ENCODE data around the gene ABCE1. TPM values are rescaled to one million over a fixed set of nuclear protein-coding genes. Genes with fewer than 3 reads are reported as not detected.

Gene ABCE1
- total RNA-seq, 1 experiment from 2014 or later: 153 TPM

- Histone ChIP-seq H2AFZ (ENCODE audit: low read length) (no peak overlapping the region), H3K9me2 (replicated peaks; ENCODE audit: low read length) (no peaks in the 10 kb centered on the region), H3K27ac (ENCODE audit: low read length) (no peak overlapping the region), H3K4me2 (ENCODE audit: low read length) (no peak overlapping the region), H3K4me1 (ENCODE audit: insufficient read depth, low read length) (no peaks in the 10 kb centered on the region), H4K20me1 (ENCODE audit: low read length) (0 out of 2 replicates have a peak, but pooled peaks cover 3% of the 10 kb centered on the region), H3K36me3 (ENCODE audit: low read depth, low read length) (peaks cover 50% of the 10 kb centered on the region), H3K27me3 (ENCODE audit: low read length) (no peaks in the 10 kb centered on the region), H3F3A (ENCODE audit: low read length, unreplicated experiment) (no peaks in the 10 kb centered on the region), H3K9me3 (ENCODE audit: low read length) (no peaks in the 10 kb centered on the region), H3K79me2 (ENCODE audit: low read length) (0 out of 2 replicates have a peak, but pooled peaks cover 5% of the 10 kb centered on the region), H3K4me3 (ENCODE audit: low read length) (no peak overlapping the region), H3K9ac (ENCODE audit: low read length) (no peak overlapping the region)
- TF ChIP-seq EZH2phosphoT487 (IDR thresholded peaks at IDR 0.05; ENCODE audit: borderline replicate concordance, low read length) (no peak), CTCF (conservative IDR thresholded peaks at IDR 0.05; ENCODE audit: low read depth, low read length) (no peak), EZH2 (IDR thresholded peaks at IDR 0.05; ENCODE audit: low read length, unreplicated experiment) (no peak)
- no TSS peak for BruUV-seq (replicated peaks)
- intact Hi-C loops (cut with micrococcal nuclease): loop anchor here (10.0 kb wide), 2 partner anchors 399 to 459 kb away; partner anchors contain the start of gene MMAA
- ChIA-PET CTCF (no interaction called here), POLR2A (ENCODE audit: unreplicated experiment) (no interaction called here)
- ATAC-seq: no peak
- DNase-seq: no peak
Observed at GRCh38 chr4:145155268-145155870, 57.3 kb downstream of the ABCE1 start.

GRCh38 chr4:145156986-145157385 is 58.9 kb downstream of the ABCE1 start:
- intact Hi-C loops (cut with micrococcal nuclease): loop anchor here (10.0 kb wide), 2 partner anchors 398 to 458 kb away; partner anchors contain the start of gene MMAA
- TF ChIP-seq CTCF (conservative IDR thresholded peaks at IDR 0.05; ENCODE audit: low read depth, low read length) (no peak), EZH2phosphoT487 (IDR thresholded peaks at IDR 0.05; ENCODE audit: borderline replicate concordance, low read length) (no peak), EZH2 (IDR thresholded peaks at IDR 0.05; ENCODE audit: low read length, unreplicated experiment) (no peak)
- no peaks in the 10 kb centered on the region for H3K27me3 ChIP-seq (ENCODE audit: low read length)
- no peak overlapping the region for H3K27ac ChIP-seq (ENCODE audit: low read length)
- ChIA-PET POLR2A (ENCODE audit: unreplicated experiment) (no interaction called here), CTCF (no interaction called here)
- no peaks in the 10 kb centered on the region for H3F3A ChIP-seq (ENCODE audit: low read length, unreplicated experiment)
- H2AFZ ChIP-seq (ENCODE audit: low read length): no peak overlapping the region
- no peak for DNase-seq
- H3K4me3 ChIP-seq (ENCODE audit: low read length): no peak overlapping the region
- 0 out of 2 replicates have a peak, but pooled peaks cover 5% of the 10 kb centered on the region for H3K79me2 ChIP-seq (ENCODE audit: low read length)
- no peaks in the 10 kb centered on the region for H3K9me2 ChIP-seq (replicated peaks; ENCODE audit: low read length)
- no peak for ATAC-seq
- H3K4me2 ChIP-seq (ENCODE audit: low read length): no peak overlapping the region
- H4K20me1 ChIP-seq (ENCODE audit: low read length): 0 out of 2 replicates have a peak, but pooled peaks cover 3% of the 10 kb centered on the region
- H3K9ac ChIP-seq (ENCODE audit: low read length): no peak overlapping the region
- no TSS peak for BruUV-seq (replicated peaks)
- no peaks in the 10 kb centered on the region for H3K4me1 ChIP-seq (ENCODE audit: insufficient read depth, low read length)
- no peaks in the 10 kb centered on the region for H3K9me3 ChIP-seq (ENCODE audit: low read length)
- H3K36me3 ChIP-seq (ENCODE audit: low read depth, low read length): peaks cover 42% of the 10 kb centered on the region

GRCh38 chr4:145161549-145161948 is 63.4 kb downstream of the ABCE1 start:
- H3K36me3 ChIP-seq (ENCODE audit: low read depth, low read length): peaks cover 44% of the 10 kb centered on the region
- no peak for TF ChIP-seq CTCF (conservative IDR thresholded peaks at IDR 0.05; ENCODE audit: low read depth, low read length)
- TF ChIP-seq EZH2phosphoT487 (IDR thresholded peaks at IDR 0.05; ENCODE audit: borderline replicate concordance, low read length): no peak
- no peak for TF ChIP-seq EZH2 (IDR thresholded peaks at IDR 0.05; ENCODE audit: low read length, unreplicated experiment)
- H4K20me1 ChIP-seq (ENCODE audit: low read length): 0 out of 2 replicates have a peak, but pooled peaks cover 3% of the 10 kb centered on the region
- H3K4me2 ChIP-seq (ENCODE audit: low read length): no peak overlapping the region
- ChIA-PET POLR2A (ENCODE audit: unreplicated experiment) (no interaction called here), CTCF (no interaction called here)
- DNase-seq (no peak), ATAC-seq (no peak)
- H3K9me3 ChIP-seq (ENCODE audit: low read length): no peaks in the 10 kb centered on the region
- no peak overlapping the region for H3K9ac ChIP-seq (ENCODE audit: low read length)
- intact Hi-C loops (cut with micrococcal nuclease): no loop called here
- H3K79me2 ChIP-seq (ENCODE audit: low read length): peaks cover 5% of the 10 kb centered on the region
- H3K27ac ChIP-seq (ENCODE audit: low read length): no peak overlapping the region
- H3K4me1 ChIP-seq (ENCODE audit: insufficient read depth, low read length): no peaks in the 10 kb centered on the region
- no peaks in the 10 kb centered on the region for H3F3A ChIP-seq (ENCODE audit: low read length, unreplicated experiment)
- no peak overlapping the region for H2AFZ ChIP-seq (ENCODE audit: low read length)
- BruUV-seq (replicated peaks): no TSS peak
- H3K27me3 ChIP-seq (ENCODE audit: low read length): no peaks in the 10 kb centered on the region
- no peaks in the 10 kb centered on the region for H3K9me2 ChIP-seq (replicated peaks; ENCODE audit: low read length)
- no peak overlapping the region for H3K4me3 ChIP-seq (ENCODE audit: low read length)

Measured in PC-3 (cell line).